Heart left ventricle (tissue), 16 donors: ENCODE measurements around the gene AKAP6. TPM values are rescaled to one million over a fixed set of nuclear protein-coding genes. Genes with fewer than 3 reads are reported as not detected.

Experiments used
- ATAC-seq, 4 donors: fragments of 200-7000 bp; cut with Tn5 transposase; one replicate each; pipeline ENCODE4 v1.9.1; 2020 to 2022; ENCODE audit warnings: moderate library complexity in 4 of 4, mild to moderate bottlenecking in 3 of 4, moderate number of reproducible peaks in 1 of 4
- DNase-seq, 5 donors: peaks; one replicate each; pipeline ENCODE4 v3.0.0-alpha.2; 2020
- H3K27ac ChIP-seq, 12 donors: fragments of 200-600 bp; sonication (generic) in 4 of 12; one replicate each; pipeline versions ENCODE4 v1.5.0 to v1.8.0; 2016 to 2022; ENCODE audit warnings: mild to moderate bottlenecking in 2 of 12
- H3K27me3 ChIP-seq, 9 donors: fragments of 200-600 bp; sonication (generic) in 2 of 9; one replicate each; pipeline versions ENCODE4 v1.5.1 to v1.8.0; 2016 to 2022; ENCODE audit warnings: mild to moderate bottlenecking in 3 of 9
- H3K36me3 ChIP-seq, 9 donors: fragments of 200-600 bp; sonication (generic) in 2 of 9; one replicate each; pipeline versions ENCODE4 v1.5.0 to v1.8.0; 2018 to 2022; ENCODE audit warnings: mild to moderate bottlenecking in 2 of 9
- H3K4me1 ChIP-seq, 12 donors: fragments of 200-600 bp; sonication (generic) in 4 of 12; one replicate each; pipeline versions ENCODE4 v1.5.0 to v1.8.0; 2016 to 2022; ENCODE audit warnings: mild to moderate bottlenecking in 3 of 12
- H3K4me3 ChIP-seq, 12 donors: fragments of 200-600 bp; sonication (generic) in 4 of 12; one replicate each; pipeline versions ENCODE4 v1.5.0 to v1.8.0; 2017 to 2022; ENCODE audit warnings: mild to moderate bottlenecking in 9 of 12, moderate library complexity in 4 of 12
- H3K9me3 ChIP-seq, 12 donors: fragments of 200-600 bp; sonication (generic) in 4 of 12; one replicate each; pipeline versions ENCODE4 v1.5.0 to v1.8.0; 2016 to 2022; ENCODE audit warnings: mild to moderate bottlenecking in 1 of 12
- CTCF ChIP-seq, 12 donors: fragments of 200-600 bp; sonication (generic) in 4 of 12; IDR thresholded peaks; one replicate each; pipeline versions ENCODE4 v1.5.0 to v1.8.0; 2018 to 2022; ENCODE audit warnings: antibody characterized with exemption in 12 of 12, mild to moderate bottlenecking in 5 of 12
- POLR2A ChIP-seq, 2 donors: fragments of 450-650 bp; IDR thresholded peaks; one replicate each; pipeline ENCODE4 v1.6.1; 2017; ENCODE audit warnings: antibody characterized with exemption in 2 of 2, mild to moderate bottlenecking in 2 of 2, moderate library complexity in 2 of 2
- WGBS, 4 donors: extraction: QIAGEN DNeasy Blood & Tissue Kit in 2 of 4; methylation state at CpG; one replicate each; pipeline versions ENCODE4 v1.1.5 to v1.1.7; 2013 to 2018; 5-methylcytosine and 5-hydroxymethylcytosine counted together
- intact Hi-C, 10 donors: fragments of 100-400 bp; cut with DNase I; formaldehyde crosslinking; loops; one replicate each; pipeline versions ENCODE4 v1.11.1 to v1.14.2; 2022
- polyA plus RNA-seq, 2 donors: library from polyadenylated mRNA; stranded (reverse); fragments of 200-250 nt; gene quantifications; one replicate each; pipeline ENCODE4 v1.2.3, GENCODE V29; 2013
- total RNA-seq, 9 donors: library from RNA; depleted of rRNA in 2 of 9; stranded (reverse); fragments of >200 nt in 2 of 9; fragmentation: NEBNext Ultra II Directional in 3 of 9; extraction: Animal tissue kit (Norgen Biotek cat#: 25700) in 3 of 9; gene quantifications; one replicate each; pipeline versions ENCODE4 v1.1.0 to v1.2.4, GENCODE V29; 2016 to 2023
- donor health status: ischemic (EF 13 %, LVEDD 7.1; RV severe dilation, severe dysfunction).
- donor health status: healthy with polysubstance abuse.
- donor health status: DM: no; HTN: yes; CAD: no.
- donor health status: DM: no; HTN: no; CAD: no.
- donor health status: ischemic (EF 25% LVEDD 6.9; RV normal size, moderate dysfunction).
- donor health status: ischemic (EF 25% LVEDD 5.7; RV mildly dilated, moderate dysfunction).
- donor health status: healthy.
- donor health status: DM: yes; HTN: yes; CAD: no.
- donor health status: ischemic (EF 35%, LVEDD 5.7; RV mildly dilated, moderate dysfunction).
- donor health status: nonischemic (EF 11% LVEDD 7.7; RV severe dilation, severe dysfunction).
- donor health status: DM: yes; HTN: yes; CAD: no.
- donor health status: PGD.
- donor health status: ischemic (EF 29% LVEDD 5.4; RV normal size, mild dysfunction).
- donor health status: nonischemic (EF 23%, LVEDD 6.1; RV moderate dilation, normal function).

The AKAP6 gene
- total and polyA plus RNA-seq, 11 donors = 20.4 to 303 (median 206) TPM

- intact Hi-C loops = no loop called here
- WGBS, 4 donors = 62 to 66% (median 65%) methylated on average over 3 of the region's 3 CpGs
- H3K36me3 ChIP-seq = no peaks in the 10 kb centered on the region
- H3K4me1 ChIP-seq = peaks cover 0 to 45% (median 12%) of the 10 kb centered on the region in 12 donors
- no peak overlapping the region for H3K4me3 ChIP-seq
- no peak for ATAC-seq
- peak overlapping the region in 3 of 12 donors; percentile 10 to 41 (median 28) for H3K27ac ChIP-seq
- H3K9me3 ChIP-seq = no peaks in the 10 kb centered on the region
- DNase-seq = no peak
- H3K27me3 ChIP-seq = no peaks in the 10 kb centered on the region
- TF ChIP-seq CTCF (IDR thresholded peaks at IDR 0.05) (no peak), POLR2A (IDR thresholded peaks at IDR 0.05) (no peak)
Observed at GRCh38 chr14:32447371-32447770, 118.3 kb downstream of the AKAP6 start.

- Histone ChIP-seq H3K4me3 (no peak overlapping the region), H3K9me3 (no peaks in the 10 kb centered on the region), H3K27ac (peak overlapping the region in 8 of 12 donors; percentile 13 to 62 (median 40)), H3K36me3 (no peaks in the 10 kb centered on the region), H3K27me3 (no peaks in the 10 kb centered on the region), H3K4me1 (peaks cover 0 to 42% (median 12%) of the 10 kb centered on the region in 12 donors)
- ATAC-seq (peak in 1 of 4 donors; percentile 23), DNase-seq (no peak)
- 30 to 45% (median 37%) methylated on average over 1 of the region's 1 CpG for WGBS, 4 donors
- TF ChIP-seq CTCF (IDR thresholded peaks at IDR 0.05) (no peak), POLR2A (IDR thresholded peaks at IDR 0.05) (no peak)
- intact Hi-C loops = no loop called here
Observed at GRCh38 chr14:32449648-32450047, 120.5 kb downstream of the AKAP6 start.

- DNase-seq (no peak), ATAC-seq (no peak)
- Histone ChIP-seq H3K4me3 (no peak overlapping the region), H3K9me3 (no peaks in the 10 kb centered on the region), H3K27ac (peak overlapping the region in 4 of 12 donors; percentile 0 to 19 (median 16)), H3K36me3 (no peaks in the 10 kb centered on the region), H3K4me1 (peaks cover 0 to 41% (median 10%) of the 10 kb centered on the region in 12 donors), H3K27me3 (no peaks in the 10 kb centered on the region)
- intact Hi-C loops = no loop called here
- WGBS, 4 donors = 30 to 59% (median 45%) methylated on average over 2 of the region's 2 CpGs
- TF ChIP-seq POLR2A (IDR thresholded peaks at IDR 0.05) (no peak), CTCF (IDR thresholded peaks at IDR 0.05) (no peak)
Observed at GRCh38 chr14:32450919-32451675, 122.0 kb downstream of the AKAP6 start.

- peak in 3 of 5 donors; percentile 14 to 45 (median 32) for DNase-seq
- Histone ChIP-seq H3K4me1 (peaks cover 0 to 42% (median 12%) of the 10 kb centered on the region in 12 donors), H3K36me3 (no peaks in the 10 kb centered on the region), H3K27me3 (no peaks in the 10 kb centered on the region), H3K4me3 (no peak overlapping the region), H3K27ac (peak overlapping the region in 9 of 12 donors; percentile 33 to 78 (median 59)), H3K9me3 (no peaks in the 10 kb centered on the region)
- ATAC-seq = peak in 2 of 4 donors; percentile 52
- intact Hi-C loops = no loop called here
- WGBS, 4 donors = 59 to 78% (median 70%) methylated on average over 9 of the region's 9 CpGs
- TF ChIP-seq POLR2A (IDR thresholded peaks at IDR 0.05) (peak in 1 of 2 donors; percentile 16), CTCF (IDR thresholded peaks at IDR 0.05) (no peak)
Observed at GRCh38 chr14:32453857-32454810, 125.0 kb downstream of the AKAP6 start.
